AG04450 (cell line): ENCODE data around the gene CRHBP. TPM values are rescaled to one million over a fixed set of nuclear protein-coding genes. Genes with fewer than 3 reads are reported as not detected.
A peak's percentile ranks its signal among the peaks of the same experiment; 100 is the strongest.

Source experiments
- CTCF ChIA-PET: fragments of 300-600, 350-600 bp; formaldehyde crosslinking; extraction: SDS; loops from one replicate; lab custom pipeline; 2022; ENCODE audit warnings: antibody characterized with exemption, inconsistent platforms; lab: Charles Lee
- POLR2A ChIA-PET: fragments of 350-600 bp; formaldehyde crosslinking; extraction: SDS; loops from one replicate; lab custom pipeline; 2021; ENCODE audit warnings: antibody characterized with exemption, inconsistent platforms; lab: Yijun Ruan, JAX
- DNase-seq: peaks from one replicate; pipeline ENCODE4 v3.0.0-alpha.2; 2011; ENCODE audit warnings: low read depth, low spot score
- H3K27ac ChIP-seq: one replicate; pipeline ENCODE4 v1.5.1; 2012; ENCODE audit warnings: low read depth, low read length, control low read depth
- H3K27me3 ChIP-seq: one replicate; pipeline ENCODE4 v1.6.0; 2012; ENCODE audit warnings: low read length; ENCODE audit not compliant: control insufficient read depth, insufficient read depth
- H3K4me3 ChIP-seq: 2 replicates; pipeline ENCODE4 v1.5.1; 2011; ENCODE audit warnings: mild to moderate bottlenecking, low read depth, low read length, control low read depth
- H3K9me3 ChIP-seq: 2 replicates; pipeline ENCODE4 v1.5.1; 2012; ENCODE audit warnings: low read length; ENCODE audit not compliant: control insufficient read depth, insufficient read depth
- CTCF ChIP-seq: IDR thresholded peaks from 2 replicates; pipeline ENCODE4 v1.5.1; 2011; ENCODE audit warnings: low read depth, low read length, control low read depth, inconsistent platforms
- polyA plus RNA-seq: library from polyadenylated mRNA; depleted of rRNA; stranded (reverse); fragments of >200 nt; gene quantifications from 2 replicates; pipeline ENCODE4 v1.2.3, GENCODE V29; 2011

CRHBP gene
- polyA plus RNA-seq, 1 experiment, result 0.61 TPM

GRCh38 chr5:76946090-76946489, 6.8 kb upstream of the CRHBP start:
- peaks cover 3% of the 10 kb centered on the region for H3K27me3 ChIP-seq
- DNase-seq, result no peak
- no peak overlapping the region for H3K27ac ChIP-seq
- CTCF ChIA-PET, result no interaction called here
- no peak for TF ChIP-seq CTCF
- no peak overlapping the region for H3K4me3 ChIP-seq
- POLR2A ChIA-PET, result no interaction called here
- H3K9me3 ChIP-seq, result no peaks in the 10 kb centered on the region

- Histone ChIP-seq H3K9me3 (no peaks in the 10 kb centered on the region), H3K27ac (no peak overlapping the region), H3K4me3 (no peak overlapping the region), H3K27me3 (peaks cover 9% of the 10 kb centered on the region)
- POLR2A ChIA-PET, result no interaction called here
- TF ChIP-seq CTCF, result no peak
- DNase-seq, result no peak
- CTCF ChIA-PET, result interaction anchor here (1.0 kb wide), 1 partner anchor 173 kb away, joined by 4 read pairs; no protein-coding TSS in a partner anchor
These were observed 5.8 kb upstream of the CRHBP start for GRCh38 chr5:76947082-76947503.

GRCh38 chr5:76953551-76954382, 922 bp downstream of the CRHBP start:
- Histone ChIP-seq H3K27me3 (peaks cover 40% of the 10 kb centered on the region), H3K4me3 (peak overlapping the region; percentile 37), H3K9me3 (peaks cover 3% of the 10 kb centered on the region; the same call in 1 of the 2 replicates), H3K27ac (no peak overlapping the region)
- DNase-seq, result no peak
- CTCF ChIA-PET, result no interaction called here
- POLR2A ChIA-PET, result no interaction called here
- no peak for TF ChIP-seq CTCF

GRCh38 chr5:76954383-76954763, 1.5 kb downstream of the CRHBP start:
- DNase-seq, result no peak
- Histone ChIP-seq H3K27ac (no peak overlapping the region), H3K27me3 (peaks cover 40% of the 10 kb centered on the region), H3K9me3 (peaks cover 3% of the 10 kb centered on the region; the same call in 1 of the 2 replicates), H3K4me3 (no peak overlapping the region; the same call in 1 of the 2 replicates)
- no peak for TF ChIP-seq CTCF
- ChIA-PET POLR2A (no interaction called here), CTCF (no interaction called here)

- no peak for TF ChIP-seq CTCF
- POLR2A ChIA-PET, result no interaction called here
- Histone ChIP-seq H3K27ac (no peak overlapping the region), H3K9me3 (peaks cover 3% of the 10 kb centered on the region; the same call in 1 of the 2 replicates), H3K27me3 (peaks cover 40% of the 10 kb centered on the region), H3K4me3 (no peak overlapping the region)
- no peak for DNase-seq
- CTCF ChIA-PET, result no interaction called here
These were observed 3.2 kb downstream of the CRHBP start for GRCh38 chr5:76956033-76956432.
